K562 (cell line): ENCODE data around the gene DENND6B. TPM values are rescaled to one million over a fixed set of nuclear protein-coding genes. Genes with fewer than 3 reads are reported as not detected.

Experiments used
- BHLHE40 ChIP-seq: IDR thresholded peaks from 2 replicates; pipeline ENCODE4 v1.6.1; 2011; ENCODE audit warnings: low read length, improper control_type of control experiment
- RBM15 ChIP-seq: fragments of 200-400 bp; formaldehyde crosslinking; IDR thresholded peaks from 2 replicates; pipeline ENCODE4 v1.6.1; 2018; ENCODE audit warnings: mild to moderate bottlenecking, low read length, moderate library complexity; ENCODE audit not compliant: insufficient read depth
- TSC22D4 ChIP-seq: fragments of 450-650 bp; IDR thresholded peaks from 2 replicates; pipeline ENCODE4 v1.6.1; 2016; ENCODE audit warnings: missing genetic modification characterization, missing biosample characterization, control low read depth
- ZBTB40 ChIP-seq, 2 experiments: fragments of 450-650 bp in 1 of 2; sonication (generic) in 1 of 2; formaldehyde crosslinking in 1 of 2; IDR thresholded peaks; 2 replicates each; pipeline versions ENCODE4 v1.7.1 to v1.9.0; 2016 to 2022; ENCODE audit warnings: inconsistent platforms in 1 of 2, mild to moderate bottlenecking in 1 of 2, missing genetic modification reagents in 1 of 2
- ZNF174 ChIP-seq: fragments of 250-450 bp; sonication (Bioruptor Pico); IDR thresholded peaks from 2 replicates; pipeline ENCODE4 v1.4.0; 2020; ENCODE audit warnings: mild to moderate bottlenecking
- ZNF282 ChIP-seq: sonication (generic); formaldehyde crosslinking; IDR thresholded peaks from 2 replicates; pipeline ENCODE4 v1.8.1; 2023; ENCODE audit warnings: missing genetic modification reagents
- ZNF407 ChIP-seq: fragments of 450-650 bp; IDR thresholded peaks from 2 replicates; pipeline ENCODE4 v1.6.1; 2016; ENCODE audit warnings: low read depth
- polyA plus RNA-seq, 8 experiments: library from polyadenylated mRNA; depleted of rRNA in 4 of 8; stranded (reverse) in 5 of 8; unstranded in 3 of 8; fragments of >200 nt; fragmentation: Nextera tagmentation in 2 of 8; fragmentation: Illumina TruSeq in 1 of 8; extraction: Ambion mirVana in 2 of 8; extraction: Trizol in 1 of 8; gene quantifications; 2 replicates each; pipeline versions ENCODE4 v1.2.1 to v1.2.3, GENCODE V29; 2011 to 2014; ENCODE audit warnings: inconsistent platforms in 1 of 8, missing spikeins in 1 of 8
- total RNA-seq, 7 experiments: library from RNA; depleted of rRNA in 6 of 7; stranded (reverse); fragments of >200 nt in 6 of 7; fragmentation: Illumina TruSeq in 2 of 7; extraction: Trizol in 2 of 7; gene quantifications; 2 replicates each; pipeline versions ENCODE4 v1.2.1 to v1.2.3, GENCODE V29; 2011 to 2021; ENCODE audit warnings: low replicate concordance in 1 of 7
- TF ChIP-seq, protein P1 (sequence below): sonication (generic); IDR thresholded peaks from 2 replicates; pipeline ENCODE4 v1.6.1; 2016

Gene DENND6B
- total and polyA plus RNA-seq, 9 of the 15 experiments (the other 6 are each of a cell fraction or from before 2014, with no cell fraction given), result 0.07 to 3.7 (median 1.5) TPM

GRCh38 chr22:50261615-50262459 lies 65.0 kb downstream of the DENND6B start, which contains the start of gene MAPK12 (continued):
- TF ChIP-seq RBM15, result no peak
- TF ChIP-seq, protein P1, sequence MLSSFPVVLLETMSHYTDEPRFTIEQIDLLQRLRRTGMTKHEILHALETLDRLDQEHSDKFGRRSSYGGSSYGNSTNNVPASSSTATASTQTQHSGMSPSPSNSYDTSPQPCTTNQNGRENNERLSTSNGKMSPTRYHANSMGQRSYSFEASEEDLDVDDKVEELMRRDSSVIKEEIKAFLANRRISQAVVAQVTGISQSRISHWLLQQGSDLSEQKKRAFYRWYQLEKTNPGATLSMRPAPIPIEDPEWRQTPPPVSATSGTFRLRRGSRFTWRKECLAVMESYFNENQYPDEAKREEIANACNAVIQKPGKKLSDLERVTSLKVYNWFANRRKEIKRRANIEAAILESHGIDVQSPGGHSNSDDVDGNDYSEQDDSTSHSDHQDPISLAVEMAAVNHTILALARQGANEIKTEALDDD, result no peak
- no peak for TF ChIP-seq ZNF174 (CRISPR knock-in tag)
- no peak for TF ChIP-seq ZNF282
- peak; percentile 66 for TF ChIP-seq BHLHE40
- TF ChIP-seq ZBTB40 (IDR thresholded peaks at IDR 0.05), result no peak
- no peak for TF ChIP-seq ZBTB40 (CRISPR knock-in tag; IDR thresholded peaks at IDR 0.05)
- TF ChIP-seq ZNF407, result no peak
- TF ChIP-seq TSC22D4 (tag), result no peak
